ENCODE data around the gene TRPV4. TPM values are rescaled to one million over a fixed set of nuclear protein-coding genes. Genes with fewer than 3 reads are reported as not detected.

The TRPV4 gene
- polyA plus RNA-seq, 1 donor from 2014 or later = not detected

GRCh38 chr12:109798691-109799090 is 34.5 kb downstream of the TRPV4 start:
- H2AFZ ChIP-seq (ENCODE audit: low read depth, low read length) = no peak overlapping the region
- no peaks in the 10 kb centered on the region for H3K9me2 ChIP-seq (ENCODE audit: insufficient read depth, low read length)
- no peaks in the 10 kb centered on the region for H4K20me1 ChIP-seq (ENCODE audit: insufficient read depth)
- H3K27me3 ChIP-seq (ENCODE audit: insufficient read depth, low read depth, low read length) = no peaks in the 10 kb centered on the region
- TF ChIP-seq MXI1 (conservative IDR thresholded peaks at IDR 0.05; ENCODE audit: poor library complexity, severe bottlenecking) = no peak
- no peak for TF ChIP-seq RAD21 (conservative IDR thresholded peaks at IDR 0.05)
- no peak for TF ChIP-seq SMC3 (conservative IDR thresholded peaks at IDR 0.05; ENCODE audit: poor library complexity)
- TF ChIP-seq POLR2AphosphoS5 (IDR thresholded peaks at IDR 0.05) = no peak
- no peak for TF ChIP-seq REST (IDR thresholded peaks at IDR 0.05; ENCODE audit: borderline replicate concordance)
- no peak for TF ChIP-seq EP300 (conservative IDR thresholded peaks at IDR 0.05; ENCODE audit: poor library complexity, severe bottlenecking)
- TF ChIP-seq, protein P1, sequence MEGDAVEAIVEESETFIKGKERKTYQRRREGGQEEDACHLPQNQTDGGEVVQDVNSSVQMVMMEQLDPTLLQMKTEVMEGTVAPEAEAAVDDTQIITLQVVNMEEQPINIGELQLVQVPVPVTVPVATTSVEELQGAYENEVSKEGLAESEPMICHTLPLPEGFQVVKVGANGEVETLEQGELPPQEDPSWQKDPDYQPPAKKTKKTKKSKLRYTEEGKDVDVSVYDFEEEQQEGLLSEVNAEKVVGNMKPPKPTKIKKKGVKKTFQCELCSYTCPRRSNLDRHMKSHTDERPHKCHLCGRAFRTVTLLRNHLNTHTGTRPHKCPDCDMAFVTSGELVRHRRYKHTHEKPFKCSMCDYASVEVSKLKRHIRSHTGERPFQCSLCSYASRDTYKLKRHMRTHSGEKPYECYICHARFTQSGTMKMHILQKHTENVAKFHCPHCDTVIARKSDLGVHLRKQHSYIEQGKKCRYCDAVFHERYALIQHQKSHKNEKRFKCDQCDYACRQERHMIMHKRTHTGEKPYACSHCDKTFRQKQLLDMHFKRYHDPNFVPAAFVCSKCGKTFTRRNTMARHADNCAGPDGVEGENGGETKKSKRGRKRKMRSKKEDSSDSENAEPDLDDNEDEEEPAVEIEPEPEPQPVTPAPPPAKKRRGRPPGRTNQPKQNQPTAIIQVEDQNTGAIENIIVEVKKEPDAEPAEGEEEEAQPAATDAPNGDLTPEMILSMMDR (IDR thresholded peaks at IDR 0.05; ENCODE audit: poor library complexity, severe bottlenecking) = no peak
- no peak for TF ChIP-seq EZH2 (IDR thresholded peaks at IDR 0.05; ENCODE audit: borderline replicate concordance, insufficient read depth, low read length, poor library complexity, severe bottlenecking)
- TF ChIP-seq TAF1 (IDR thresholded peaks at IDR 0.05; ENCODE audit: low read depth) = no peak
- no peaks in the 10 kb centered on the region for H3K9me3 ChIP-seq (ENCODE audit: low read length)
- H3K27ac ChIP-seq (ENCODE audit: low read length) = no peak overlapping the region
- H3K79me2 ChIP-seq (replicated peaks; ENCODE audit: insufficient read depth, low read length) = no peaks in the 10 kb centered on the region
- H3F3A ChIP-seq (ENCODE audit: insufficient read depth, low read length, poor library complexity, severe bottlenecking) = no peaks in the 10 kb centered on the region
- no peak overlapping the region for H3K4me3 ChIP-seq (ENCODE audit: low read length)
- no peaks in the 10 kb centered on the region for H3K36me3 ChIP-seq (ENCODE audit: insufficient read depth, low read length)
- H3K4me2 ChIP-seq (ENCODE audit: low read length) = no peak overlapping the region
- no peak overlapping the region for H3K9ac ChIP-seq (ENCODE audit: low read length)

- H3F3A ChIP-seq (ENCODE audit: insufficient read depth, low read length, poor library complexity, severe bottlenecking) = no peaks in the 10 kb centered on the region
- H3K36me3 ChIP-seq (ENCODE audit: insufficient read depth, low read length) = no peaks in the 10 kb centered on the region
- H3K27ac ChIP-seq (ENCODE audit: low read length) = no peak overlapping the region
- H3K79me2 ChIP-seq (replicated peaks; ENCODE audit: insufficient read depth, low read length) = no peaks in the 10 kb centered on the region
- no peak overlapping the region for H3K4me3 ChIP-seq (ENCODE audit: low read length)
- no peaks in the 10 kb centered on the region for H4K20me1 ChIP-seq (ENCODE audit: insufficient read depth)
- no peaks in the 10 kb centered on the region for H3K9me3 ChIP-seq (ENCODE audit: low read length)
- H3K27me3 ChIP-seq (ENCODE audit: insufficient read depth, low read depth, low read length) = no peaks in the 10 kb centered on the region
- no peak overlapping the region for H2AFZ ChIP-seq (ENCODE audit: low read depth, low read length)
- no peaks in the 10 kb centered on the region for H3K9me2 ChIP-seq (ENCODE audit: insufficient read depth, low read length)
- H3K9ac ChIP-seq (ENCODE audit: low read length) = no peak overlapping the region
- no peak overlapping the region for H3K4me2 ChIP-seq (ENCODE audit: low read length)
- TF ChIP-seq REST (IDR thresholded peaks at IDR 0.05; ENCODE audit: borderline replicate concordance) (no peak), TAF1 (IDR thresholded peaks at IDR 0.05; ENCODE audit: low read depth) (no peak)
Observed at GRCh38 chr12:109797905-109798669, 35.1 kb downstream of the TRPV4 start.
